SU-DHL-6 (cell line): ENCODE data around the gene UBE2G2.

ENCODE experiments used
- H2AFZ ChIP-seq: fragments of 200-600 bp; sonication (generic); 2 replicates; pipeline ENCODE4 v1.6.1; 2014; ENCODE audit warnings: low read depth, mild to moderate bottlenecking, moderate library complexity, mixed read lengths, antibody characterized with exemption, low read length; ENCODE audit not compliant: severe bottlenecking
- H3F3A ChIP-seq: fragments of 200-600 bp; shearing (Covaris generic); 2 replicates; pipeline ENCODE4 v1.6.0; 2016; ENCODE audit warnings: antibody characterized with exemption, mild to moderate bottlenecking; ENCODE audit not compliant: insufficient read depth
- H3K27ac ChIP-seq: fragments of 200-600 bp; sonication (generic); 2 replicates; pipeline ENCODE4 v1.5.1; 2016; ENCODE audit warnings: low read depth, mild to moderate bottlenecking, low read length, moderate library complexity, mixed read lengths
- H3K27me3 ChIP-seq: fragments of 200-600 bp; sonication (generic), shearing (Covaris generic); 2 replicates; pipeline ENCODE4 v1.6.0; 2014; ENCODE audit warnings: mild to moderate bottlenecking, low read length
- H3K36me3 ChIP-seq: fragments of 200-600 bp; sonication (generic); 2 replicates; pipeline ENCODE4 v1.6.1; 2014; ENCODE audit warnings: mild to moderate bottlenecking, low read length, mixed read lengths
- H3K4me2 ChIP-seq: fragments of 300-600, 200-600 bp; shearing (Covaris generic), sonication (generic); 2 replicates; pipeline ENCODE4 v1.6.0; 2014; ENCODE audit warnings: low read length, low read depth, mild to moderate bottlenecking; ENCODE audit not compliant: poor library complexity, severe bottlenecking
- H3K4me3 ChIP-seq: fragments of 200-600 bp; sonication (generic); 2 replicates; pipeline ENCODE4 v1.5.1; 2014; ENCODE audit warnings: antibody characterized with exemption, low read length, mild to moderate bottlenecking, mixed read lengths; ENCODE audit not compliant: insufficient read depth, poor library complexity, severe bottlenecking
- H3K79me2 ChIP-seq: fragments of 200-600 bp; sonication (generic); 2 replicates; pipeline ENCODE4 v1.6.1; 2014; ENCODE audit warnings: mild to moderate bottlenecking, low read length, moderate library complexity; ENCODE audit not compliant: insufficient read depth
- H3K9ac ChIP-seq: fragments of 200-600 bp; sonication (generic); 2 replicates; pipeline ENCODE4 v1.7.0; 2014; ENCODE audit warnings: mild to moderate bottlenecking, low read length
- H3K9me2 ChIP-seq: fragments of 200-600 bp; sonication (generic); replicated peaks from 2 replicates; pipeline ENCODE4 v1.6.1; 2014; ENCODE audit warnings: low read length; ENCODE audit not compliant: insufficient read depth
- H3K9me3 ChIP-seq: fragments of 200-600 bp; sonication (generic); 2 replicates; pipeline ENCODE4 v1.6.1; 2014; ENCODE audit warnings: low read length, mixed read lengths; ENCODE audit not compliant: insufficient read depth
- H4K20me1 ChIP-seq: fragments of 200-600 bp; sonication (generic); 2 replicates; pipeline ENCODE4 v1.6.1; 2014; ENCODE audit warnings: low read depth, mild to moderate bottlenecking, antibody characterized with exemption, low read length, moderate library complexity, mixed read lengths
- CTCF ChIP-seq: fragments of 200-600 bp; sonication (generic); IDR thresholded peaks from one replicate; pipeline ENCODE4 v1.5.1; 2017; ENCODE audit warnings: antibody characterized with exemption, mild to moderate bottlenecking, low read length, moderate library complexity; ENCODE audit not compliant: insufficient read depth, poor library complexity, severe bottlenecking
- EZH2phosphoT487 ChIP-seq: fragments of 200-600 bp; sonication (generic), shearing (Covaris generic); conservative IDR thresholded peaks from 2 replicates; pipeline ENCODE4 v1.6.1; 2018; ENCODE audit warnings: mild to moderate bottlenecking, antibody characterized with exemption, low read length, moderate library complexity, mixed read lengths

Gene UBE2G2

GRCh38 chr21:44799646-44800045 is 2.0 kb downstream of the UBE2G2 start:
- Histone ChIP-seq H3K36me3 (peaks cover 10% of the 10 kb centered on the region; the same call in 1 of the 2 replicates), H3K4me2 (peak overlapping the region; percentile 81), H3K27ac (no peak overlapping the region), H3K27me3 (no peaks in the 10 kb centered on the region), H3K9me3 (no peaks in the 10 kb centered on the region), H3K9me2 (no peaks in the 10 kb centered on the region), H3K9ac (peak overlapping the region; percentile 92), H4K20me1 (peaks cover 17% of the 10 kb centered on the region; the same call in 1 of the 2 replicates), H3F3A (0 out of 2 replicates have a peak, but pooled peaks cover 4% of the 10 kb centered on the region), H3K79me2 (peaks cover 75% of the 10 kb centered on the region), H2AFZ (no peak overlapping the region), H3K4me3 (peak overlapping the region; percentile 95)
- TF ChIP-seq EZH2phosphoT487 (no peak), CTCF (no peak)

- Histone ChIP-seq H3K79me2 (peaks cover 94% of the 10 kb centered on the region), H3K27me3 (no peaks in the 10 kb centered on the region), H2AFZ (no peak overlapping the region), H3K36me3 (peaks cover 10% of the 10 kb centered on the region; the same call in 1 of the 2 replicates), H3F3A (peaks cover 8% of the 10 kb centered on the region; the same call in 1 of the 2 replicates), H3K9me3 (no peaks in the 10 kb centered on the region), H3K4me3 (no peak overlapping the region), H3K27ac (no peak overlapping the region), H4K20me1 (peaks cover 27% of the 10 kb centered on the region; the same call in 1 of the 2 replicates), H3K9me2 (no peaks in the 10 kb centered on the region), H3K4me2 (no peak overlapping the region), H3K9ac (no peak overlapping the region)
- TF ChIP-seq CTCF (no peak), EZH2phosphoT487 (no peak)
These were observed 3.8 kb downstream of the UBE2G2 start for GRCh38 chr21:44797775-44798174.

GRCh38 chr21:44795342-44795741 is 6.3 kb downstream of the UBE2G2 start:
- Histone ChIP-seq H4K20me1 (peaks cover 35% of the 10 kb centered on the region; the same call in 1 of the 2 replicates), H3K27ac (no peak overlapping the region), H3K79me2 (peaks cover 99% of the 10 kb centered on the region), H3F3A (peaks cover 8% of the 10 kb centered on the region; the same call in 1 of the 2 replicates), H3K27me3 (no peaks in the 10 kb centered on the region), H3K4me3 (no peak overlapping the region), H3K36me3 (peaks cover 10% of the 10 kb centered on the region; the same call in 1 of the 2 replicates), H3K9me2 (no peaks in the 10 kb centered on the region), H3K9ac (no peak overlapping the region), H2AFZ (no peak overlapping the region), H3K9me3 (no peaks in the 10 kb centered on the region), H3K4me2 (no peak overlapping the region)
- TF ChIP-seq EZH2phosphoT487 = no peak
- TF ChIP-seq CTCF = no peak
